ENCODE results near the gene VIPR2.
"Not testable (repeated sequence)": the region's sequence is repeated elsewhere in the genome, so short reads cannot be mapped to it uniquely, and the experiment has no call there.

Gene VIPR2, protein sequence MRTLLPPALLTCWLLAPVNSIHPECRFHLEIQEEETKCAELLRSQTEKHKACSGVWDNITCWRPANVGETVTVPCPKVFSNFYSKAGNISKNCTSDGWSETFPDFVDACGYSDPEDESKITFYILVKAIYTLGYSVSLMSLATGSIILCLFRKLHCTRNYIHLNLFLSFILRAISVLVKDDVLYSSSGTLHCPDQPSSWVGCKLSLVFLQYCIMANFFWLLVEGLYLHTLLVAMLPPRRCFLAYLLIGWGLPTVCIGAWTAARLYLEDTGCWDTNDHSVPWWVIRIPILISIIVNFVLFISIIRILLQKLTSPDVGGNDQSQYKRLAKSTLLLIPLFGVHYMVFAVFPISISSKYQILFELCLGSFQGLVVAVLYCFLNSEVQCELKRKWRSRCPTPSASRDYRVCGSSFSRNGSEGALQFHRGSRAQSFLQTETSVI

DNA sequence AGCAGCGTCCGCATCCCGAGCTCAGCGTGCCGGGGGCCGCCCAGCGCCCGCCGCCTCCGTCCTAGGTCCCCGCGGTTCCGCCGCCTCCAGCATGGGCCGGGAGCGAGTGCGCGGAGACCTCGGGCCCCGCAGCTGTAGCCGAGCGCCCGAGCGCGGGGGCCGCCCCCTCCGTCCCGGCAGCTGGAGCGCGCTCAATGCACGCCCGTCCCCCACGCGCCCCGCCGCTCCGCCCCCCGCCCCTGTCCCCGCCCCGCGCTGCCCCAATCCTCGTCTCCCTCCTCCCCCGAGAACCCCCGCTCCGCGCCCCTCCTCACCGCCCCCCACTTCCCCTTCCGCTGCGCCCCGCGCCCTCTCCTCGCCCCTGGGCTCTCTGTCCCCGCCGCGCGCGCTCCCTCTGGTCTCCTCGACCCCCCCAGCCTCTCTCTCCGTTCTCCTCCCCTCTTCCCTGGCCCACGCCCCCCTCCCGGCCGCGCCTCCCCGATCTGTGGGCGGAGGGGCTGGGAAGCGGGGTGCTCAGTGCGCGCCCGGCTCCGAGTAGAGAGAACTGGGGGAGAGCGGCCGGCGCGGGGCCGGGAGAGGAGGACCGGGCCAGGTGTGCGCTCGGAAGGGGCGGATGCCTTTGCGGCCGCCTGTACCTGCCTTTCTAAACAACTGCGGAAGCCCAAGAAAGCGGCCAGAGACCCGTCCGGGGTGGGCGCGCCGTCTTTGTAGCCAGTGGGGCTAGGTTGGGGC is at the start of gene VIPR2:
TSS of gene VIPR2 (minus strand) at position 110 of the 732 bp plus-strand sequence. CDS start at position 14, 96 bp downstream.
- no peak for DNase-seq (ENCODE audit: low read depth in 1 of 2, low spot score in 1 of 2)

DNA sequence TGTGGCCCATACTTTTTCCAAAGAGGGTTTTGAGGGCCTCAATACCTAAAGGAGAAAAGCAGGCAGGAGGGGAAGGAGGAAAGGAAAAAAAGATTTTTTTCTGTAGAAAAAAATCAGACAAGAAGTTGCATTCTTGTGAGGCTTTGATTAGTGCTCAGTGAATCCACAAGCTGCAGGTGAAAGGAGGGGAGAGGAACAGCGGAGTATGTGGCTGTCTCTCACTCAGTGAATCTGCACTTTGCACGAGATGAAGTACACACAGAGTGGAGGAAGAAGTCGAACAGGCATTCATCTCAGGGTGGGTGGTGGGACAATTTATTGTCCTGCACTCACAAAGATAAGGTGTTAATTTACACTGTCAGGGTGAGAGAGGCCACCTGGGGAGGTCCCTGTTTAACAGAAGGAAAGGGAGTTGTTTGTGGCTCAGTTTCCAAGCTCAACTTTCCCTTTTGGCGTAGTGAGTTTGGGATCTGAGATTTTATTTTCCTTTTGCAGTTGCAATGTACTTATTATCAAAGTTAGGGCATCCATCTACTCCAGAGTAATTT is 49.0 kb upstream of the VIPR2 start:
- no peak for DNase-seq (ENCODE audit: low read depth in 1 of 2, low spot score in 1 of 2)

DNA sequence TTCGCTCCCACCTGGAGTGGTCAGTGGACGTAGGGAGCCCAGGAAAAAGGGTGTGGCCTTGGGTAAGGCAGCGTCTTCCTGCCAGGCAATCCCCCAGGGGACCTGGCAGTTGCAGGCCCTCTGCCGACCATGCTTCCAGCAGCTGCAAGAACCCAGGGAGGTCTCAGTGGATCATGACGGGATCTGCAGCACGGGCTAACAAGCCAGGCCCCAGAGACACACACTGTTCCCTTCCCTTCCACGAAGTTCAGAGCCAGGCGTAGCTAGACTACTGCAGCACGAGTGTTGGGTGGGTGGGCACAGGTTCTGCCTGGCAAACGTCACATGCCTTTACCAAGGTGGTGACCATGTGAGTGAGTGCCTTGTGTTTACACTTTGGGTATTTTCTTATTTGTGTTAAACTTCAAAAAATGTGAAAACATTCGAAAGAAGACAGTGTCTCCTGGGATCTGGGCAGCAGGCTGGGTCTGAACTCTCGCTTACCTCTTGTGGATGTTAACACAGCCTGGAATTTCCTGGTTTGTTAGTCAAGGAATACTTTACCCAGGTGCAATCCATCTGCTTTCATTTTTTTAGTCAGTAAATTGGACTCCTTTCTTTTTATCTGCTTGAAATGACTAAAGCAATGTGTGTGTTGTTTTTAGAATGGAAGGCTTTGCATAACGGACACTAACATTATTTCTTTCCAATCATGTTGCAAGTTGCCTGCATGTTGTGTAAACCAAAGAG is 48.2 kb upstream of the VIPR2 start:
- DNase-seq (ENCODE audit: low read depth in 1 of 2, low spot score in 1 of 2), result no peak

DNA sequence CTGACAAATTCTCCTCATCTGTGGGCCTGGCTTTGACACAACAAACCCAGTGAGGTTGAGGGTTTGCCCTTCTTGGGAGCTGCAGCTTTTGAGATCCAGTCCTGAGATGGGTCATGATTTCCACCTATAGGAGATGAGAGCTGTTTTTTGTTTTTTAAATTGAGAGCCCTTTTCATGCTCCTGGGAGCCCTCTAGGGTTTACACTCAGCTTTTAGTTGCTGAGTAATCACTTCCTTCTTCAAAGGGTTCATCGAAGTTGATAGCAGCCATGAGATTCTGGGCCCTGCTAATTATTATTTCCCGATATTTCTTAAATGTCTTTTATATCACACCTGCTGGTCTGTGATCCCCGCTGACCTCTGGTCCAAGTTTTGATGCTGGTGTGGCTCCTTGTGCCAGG is 47.3 kb upstream of the VIPR2 start:
- no peak for DNase-seq (ENCODE audit: low read depth in 1 of 2, low spot score in 1 of 2)

DNA sequence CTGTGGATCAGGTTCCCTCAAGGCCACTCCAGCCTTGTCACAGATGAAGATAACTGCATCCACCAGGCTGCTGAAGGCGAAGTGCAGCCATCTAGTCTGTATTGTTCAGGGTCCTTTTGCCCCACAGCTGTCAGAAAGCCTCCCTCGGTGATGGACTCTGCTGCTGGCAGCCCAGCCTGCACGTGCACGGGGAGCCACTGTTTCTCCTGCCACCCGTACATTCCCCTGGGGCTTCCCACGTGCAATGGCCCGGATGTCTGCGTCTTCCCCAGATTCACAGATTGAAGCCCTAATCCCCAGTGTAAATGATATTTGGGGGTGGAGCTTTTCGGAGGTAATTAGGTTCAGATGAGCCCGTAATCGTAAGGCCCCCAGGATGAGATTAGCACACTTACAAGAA is 46.6 kb upstream of the VIPR2 start:
- DNase-seq (ENCODE audit: low read depth in 1 of 2, low spot score in 1 of 2), result no peak

DNA sequence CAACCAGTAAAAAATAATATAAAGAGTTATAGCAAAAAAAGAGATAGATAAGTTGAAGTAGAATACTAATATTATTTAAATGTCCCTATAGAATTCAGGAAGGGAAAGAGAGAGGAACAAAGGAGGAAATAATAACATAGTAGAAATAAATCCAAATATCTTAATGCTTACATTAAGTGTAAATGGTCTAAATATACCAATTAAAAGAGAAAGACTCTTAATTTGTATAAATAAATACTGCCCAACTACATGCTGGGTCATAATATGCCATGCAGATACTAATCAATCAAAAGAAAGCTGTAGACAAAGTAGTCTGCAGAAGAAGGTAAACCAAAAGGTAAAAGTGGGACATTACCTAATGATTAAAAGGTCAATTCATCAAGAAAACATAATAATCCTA is 43.3 kb upstream of the VIPR2 start:
- DNase-seq (ENCODE audit: low read depth in 1 of 2, low spot score in 1 of 2), result no peak

DNA sequence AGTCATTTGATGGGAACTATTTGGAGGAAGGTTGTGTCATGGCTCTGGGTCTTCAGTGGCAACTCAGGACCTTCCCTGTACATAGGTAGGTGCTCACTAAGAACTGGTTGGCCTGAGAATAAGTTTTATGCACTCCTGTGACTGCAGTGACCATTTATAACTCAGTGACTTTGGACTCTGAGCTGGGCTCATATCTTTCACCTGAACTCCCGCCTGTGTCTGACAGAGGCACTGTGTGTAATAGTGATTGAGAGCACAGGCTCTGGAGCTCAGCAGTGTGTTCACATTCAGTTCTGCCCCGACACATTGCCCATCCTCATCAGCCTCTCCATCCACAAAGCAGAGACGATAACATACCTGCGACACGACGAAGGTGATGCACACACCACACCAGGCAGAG is 34.6 kb upstream of the VIPR2 start:
- no peak for DNase-seq (ENCODE audit: low read depth in 1 of 2, low spot score in 1 of 2)

DNA sequence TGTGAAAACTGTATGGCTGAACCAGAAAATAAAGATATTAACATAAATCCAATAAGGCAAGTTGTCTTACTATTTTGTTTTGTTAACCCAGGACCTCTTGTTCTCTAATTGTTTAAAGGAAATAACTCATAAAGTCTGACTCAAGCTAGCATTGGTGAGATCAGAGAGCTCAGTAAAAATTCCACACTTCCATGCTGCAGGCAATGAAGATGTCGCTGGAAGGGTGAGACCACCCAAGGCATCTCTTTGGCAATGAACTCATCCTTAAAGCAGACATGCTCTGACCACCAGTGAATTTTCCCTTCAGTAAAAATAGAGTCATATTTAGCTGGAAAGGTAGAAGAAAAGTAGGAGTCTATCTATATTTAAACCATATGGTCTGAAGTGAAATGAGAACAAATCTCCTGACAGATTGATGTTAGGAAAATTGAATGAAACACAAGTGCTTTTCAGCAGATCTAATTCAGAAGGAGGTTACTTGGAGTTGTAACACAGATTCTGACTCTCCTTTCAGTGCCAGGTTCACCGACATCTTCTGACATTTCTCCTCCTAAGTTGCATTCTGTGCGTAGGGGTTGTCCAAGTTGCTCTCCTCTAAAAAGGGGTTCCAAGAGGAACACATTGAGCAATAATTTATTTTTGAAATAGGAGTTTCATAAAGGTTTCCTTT is 32.8 kb upstream of the VIPR2 start:
- DNase-seq (ENCODE audit: low read depth in 1 of 2, low spot score in 1 of 2), result no peak

DNA sequence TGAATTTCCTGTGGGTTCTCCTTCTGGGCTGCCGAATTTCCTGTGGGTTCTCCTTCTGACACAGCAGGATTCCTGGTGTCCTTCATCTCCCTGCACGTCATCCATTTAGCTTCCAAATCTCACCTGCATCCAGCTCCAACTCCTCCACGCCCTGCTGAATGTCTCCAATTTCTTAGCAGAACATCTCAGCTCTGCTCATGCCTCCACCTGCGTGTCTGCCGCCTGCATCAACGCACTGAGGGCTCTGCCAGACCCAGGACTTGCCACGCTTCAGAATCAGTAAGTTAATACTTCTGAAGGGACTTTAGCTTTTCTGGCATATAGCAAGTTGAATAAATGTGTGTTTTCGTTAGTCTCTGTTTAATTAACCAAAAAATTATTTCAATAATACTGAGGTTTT is 31.1 kb upstream of the VIPR2 start:
- DNase-seq (ENCODE audit: low read depth in 1 of 2, low spot score in 1 of 2), result no peak

DNA sequence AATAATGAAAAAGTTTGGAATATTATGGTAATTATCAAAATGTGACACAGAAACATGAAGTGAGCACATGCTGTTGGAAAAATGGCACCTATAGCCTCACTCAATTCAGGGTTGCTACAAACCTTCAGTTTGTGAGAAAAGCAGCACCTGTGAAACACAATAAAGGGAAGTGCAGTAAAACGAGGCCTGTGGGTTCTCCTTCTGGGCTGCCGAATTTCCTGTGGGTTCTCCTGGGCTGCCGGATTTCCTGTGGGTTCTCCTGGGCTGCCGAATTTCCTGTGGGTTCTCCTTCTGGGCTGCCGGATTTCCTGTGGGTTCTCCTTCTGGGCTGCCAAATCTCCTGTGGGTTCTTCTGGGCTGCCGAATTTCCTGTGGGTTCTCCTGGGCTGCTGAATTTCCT is 30.4 kb upstream of the VIPR2 start:
- DNase-seq (ENCODE audit: low read depth in 1 of 2, low spot score in 1 of 2), result not testable (repeated sequence)

DNA sequence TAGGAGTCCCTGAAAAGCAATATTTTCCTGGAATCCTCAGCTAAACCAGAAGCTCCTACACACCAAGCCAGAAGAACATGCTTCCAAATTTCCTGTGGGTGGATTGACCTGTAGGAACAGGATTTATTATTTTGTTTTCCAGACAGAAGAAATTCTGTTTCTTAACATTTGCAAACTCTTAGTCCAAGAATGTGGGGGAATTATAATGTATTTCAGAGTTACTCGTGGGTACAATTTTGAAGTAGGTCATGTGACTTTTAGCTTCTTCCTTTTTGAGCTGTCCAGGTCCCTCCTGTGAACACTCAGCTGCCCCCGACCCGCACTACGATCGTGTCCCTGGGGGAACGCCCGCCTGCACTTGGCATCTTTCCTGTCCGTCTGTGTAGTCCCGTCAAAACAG is 27.7 kb upstream of the VIPR2 start:
- DNase-seq (ENCODE audit: low read depth in 1 of 2, low spot score in 1 of 2), result no peak

DNA sequence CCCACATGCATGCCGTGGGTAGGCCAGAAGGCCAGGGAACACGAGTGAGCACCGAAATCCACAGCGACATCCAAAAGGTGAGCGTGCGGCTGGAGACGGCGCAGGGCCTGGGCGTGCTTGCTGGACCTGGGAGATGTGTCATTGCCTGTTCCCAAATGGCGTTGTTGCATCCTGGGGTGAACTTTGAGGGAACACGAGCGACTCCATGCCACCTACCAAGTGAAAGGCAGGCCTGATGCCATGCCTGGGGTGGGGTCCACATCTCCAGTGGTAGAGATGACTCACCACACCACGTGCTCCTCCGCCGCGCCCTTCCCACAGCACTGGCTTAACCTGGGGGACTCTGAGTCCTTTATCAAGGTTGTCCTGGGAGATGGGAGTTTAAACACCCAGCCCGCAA is 24.7 kb upstream of the VIPR2 start:
- DNase-seq (ENCODE audit: low read depth in 1 of 2, low spot score in 1 of 2), result no peak

DNA sequence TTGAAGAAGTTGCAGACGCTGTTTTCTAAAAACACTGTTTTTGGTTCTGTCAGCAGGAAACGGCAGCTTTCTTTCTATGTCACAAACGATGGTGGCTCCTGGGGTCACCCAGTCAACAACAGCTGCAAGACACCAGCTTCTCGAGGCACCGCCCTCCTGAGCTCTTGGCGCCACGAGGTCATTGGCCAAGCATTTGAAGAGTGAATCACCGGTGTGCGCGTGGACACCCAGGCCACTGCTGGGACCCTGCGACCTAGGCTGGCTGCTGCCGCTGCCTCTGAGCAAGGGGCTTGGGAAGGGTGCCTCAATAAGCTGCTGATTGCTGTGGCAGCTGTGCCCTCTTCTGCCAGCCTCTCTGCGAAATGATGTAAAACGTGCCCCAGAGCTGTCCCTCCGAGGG is 22.5 kb upstream of the VIPR2 start:
- DNase-seq (ENCODE audit: low read depth in 1 of 2, low spot score in 1 of 2), result no peak

DNA sequence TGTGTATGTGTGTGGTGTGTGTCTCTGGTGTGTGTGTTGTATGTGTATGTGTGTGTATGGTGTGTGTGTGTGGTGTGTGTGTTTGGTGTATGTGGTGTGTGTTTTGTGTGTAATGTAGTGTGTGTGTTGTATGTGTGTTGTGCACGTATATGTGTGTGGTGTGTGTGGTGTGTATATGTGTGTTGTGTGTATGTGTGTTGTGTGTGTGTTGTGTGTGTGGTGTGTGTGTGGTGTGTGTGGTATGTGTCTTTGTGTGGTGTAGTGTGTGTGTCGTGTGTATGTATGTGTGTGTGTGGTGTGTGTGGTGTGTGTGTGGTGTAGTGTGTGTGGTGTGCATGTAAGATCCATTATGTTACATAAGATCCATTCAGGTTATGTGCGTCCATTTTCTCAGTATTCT is 21.9 kb upstream of the VIPR2 start:
- no peak for DNase-seq (ENCODE audit: low read depth in 1 of 2, low spot score in 1 of 2)

DNA sequence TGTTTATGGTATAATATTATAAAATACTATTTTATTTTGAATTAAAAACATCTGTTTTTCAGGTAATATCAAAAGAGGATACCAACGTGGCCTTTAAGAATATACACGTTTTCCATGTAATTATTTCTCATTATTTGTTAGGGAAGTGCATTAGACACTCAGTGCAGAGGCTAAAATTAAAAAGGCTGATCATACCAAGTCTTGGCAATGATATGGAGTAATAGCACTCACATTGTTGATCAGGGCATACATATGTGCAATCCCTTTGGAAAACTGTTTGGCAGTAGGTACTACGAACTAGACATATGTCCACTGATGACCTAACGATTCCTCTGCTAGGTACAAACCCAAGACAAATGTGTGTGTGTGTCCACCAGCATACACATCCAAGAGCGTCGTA is 20.7 kb upstream of the VIPR2 start:
- no peak for DNase-seq (ENCODE audit: low read depth in 1 of 2, low spot score in 1 of 2)

DNA sequence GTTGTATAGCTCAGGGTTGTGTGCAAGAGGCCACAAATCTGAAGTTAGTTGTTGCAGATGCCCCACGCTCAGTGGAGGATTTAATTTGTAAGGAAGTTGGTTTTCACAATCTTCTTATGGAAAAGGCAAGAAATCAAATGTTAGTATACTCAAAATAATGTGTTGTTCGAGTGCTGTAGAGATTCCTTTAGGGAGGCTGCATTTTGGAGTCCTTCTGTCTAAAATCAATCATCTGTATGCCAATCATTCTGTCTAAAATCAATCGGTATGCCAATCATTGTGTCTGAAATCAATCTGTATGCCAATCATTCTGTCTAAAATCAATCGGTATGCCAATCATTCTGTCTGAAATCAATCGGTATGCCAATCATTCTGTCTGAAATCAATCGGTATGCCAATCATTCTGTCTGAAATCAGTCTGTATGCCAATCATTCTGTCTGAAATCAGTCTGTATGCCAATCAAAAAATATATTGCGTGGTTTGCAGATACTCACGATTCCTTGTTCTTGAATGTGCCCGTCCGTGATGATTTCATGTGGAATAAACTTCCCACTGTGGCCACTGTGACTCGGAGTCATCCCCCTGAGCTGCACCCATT is 19.1 kb upstream of the VIPR2 start:
- DNase-seq (ENCODE audit: low read depth in 1 of 2, low spot score in 1 of 2), result not testable (repeated sequence)

DNA sequence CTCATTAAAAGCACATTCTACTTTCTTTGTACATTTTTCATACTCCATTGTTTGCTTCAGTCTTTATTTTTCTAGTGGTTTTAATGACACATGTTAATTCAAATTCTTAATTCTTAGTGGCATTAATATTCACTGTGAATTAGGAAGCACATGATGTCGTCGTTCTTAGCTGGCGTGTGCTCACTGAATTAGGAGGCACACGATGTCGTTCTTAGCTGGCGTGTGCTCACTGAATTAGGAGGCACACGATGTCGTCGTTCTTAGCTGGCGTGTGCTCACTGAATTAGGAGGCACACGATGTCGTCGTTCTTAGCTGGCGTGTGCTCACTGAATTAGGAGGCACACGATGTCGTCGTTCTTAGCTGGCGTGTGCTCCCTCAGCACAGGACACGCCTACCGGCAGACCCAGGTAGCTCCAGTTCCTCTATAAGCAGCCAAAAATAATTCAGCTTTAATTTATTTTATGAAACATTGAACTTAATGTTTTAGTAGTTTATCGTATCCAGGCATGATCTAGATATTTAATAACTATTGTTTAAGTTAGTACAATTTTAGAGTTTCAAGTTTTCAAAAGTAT is 17.5 kb upstream of the VIPR2 start:
- DNase-seq (ENCODE audit: low read depth in 1 of 2, low spot score in 1 of 2), result not testable (repeated sequence)

DNA sequence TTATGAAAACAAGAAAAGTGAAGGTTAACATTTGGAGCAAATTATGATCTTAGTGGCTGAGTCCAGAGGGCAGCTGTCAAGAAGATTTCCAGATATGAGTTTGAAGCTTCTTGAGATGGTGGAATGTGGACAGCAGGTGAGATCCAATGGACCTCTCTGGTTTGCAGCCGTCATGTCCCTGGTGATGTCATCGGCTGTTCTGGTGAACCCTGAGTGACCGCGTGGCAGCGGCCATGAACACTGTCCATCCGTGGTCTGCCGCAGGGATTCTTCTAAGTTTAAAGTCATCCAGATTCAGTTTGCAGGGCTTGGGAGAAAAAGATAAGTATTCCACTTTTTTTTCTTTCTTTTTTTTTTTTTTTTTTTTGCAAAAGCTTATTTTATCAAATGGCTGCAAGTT is 15.8 kb upstream of the VIPR2 start:
- no peak for DNase-seq (ENCODE audit: low read depth in 1 of 2, low spot score in 1 of 2)

DNA sequence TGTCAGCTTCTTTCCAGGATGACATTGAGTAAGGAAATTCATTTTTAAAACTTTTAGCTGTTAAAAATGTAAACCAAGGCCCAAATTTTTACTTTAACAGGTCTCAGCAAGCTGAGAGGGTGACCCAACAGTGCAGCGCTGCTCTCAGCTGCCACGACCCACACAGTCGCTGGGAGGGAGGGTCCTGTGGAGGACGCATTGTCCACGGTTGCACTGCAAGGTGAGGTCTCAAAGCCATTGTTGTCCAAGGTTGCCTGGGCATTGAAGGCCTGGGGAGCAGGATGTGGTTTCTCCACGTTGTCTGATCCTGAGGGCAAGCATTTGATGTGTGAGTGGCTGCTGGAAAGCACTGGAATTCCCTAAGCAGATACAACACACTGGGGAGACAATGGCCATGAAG is 15.1 kb upstream of the VIPR2 start:
- DNase-seq (ENCODE audit: low read depth in 1 of 2, low spot score in 1 of 2), result no peak

DNA sequence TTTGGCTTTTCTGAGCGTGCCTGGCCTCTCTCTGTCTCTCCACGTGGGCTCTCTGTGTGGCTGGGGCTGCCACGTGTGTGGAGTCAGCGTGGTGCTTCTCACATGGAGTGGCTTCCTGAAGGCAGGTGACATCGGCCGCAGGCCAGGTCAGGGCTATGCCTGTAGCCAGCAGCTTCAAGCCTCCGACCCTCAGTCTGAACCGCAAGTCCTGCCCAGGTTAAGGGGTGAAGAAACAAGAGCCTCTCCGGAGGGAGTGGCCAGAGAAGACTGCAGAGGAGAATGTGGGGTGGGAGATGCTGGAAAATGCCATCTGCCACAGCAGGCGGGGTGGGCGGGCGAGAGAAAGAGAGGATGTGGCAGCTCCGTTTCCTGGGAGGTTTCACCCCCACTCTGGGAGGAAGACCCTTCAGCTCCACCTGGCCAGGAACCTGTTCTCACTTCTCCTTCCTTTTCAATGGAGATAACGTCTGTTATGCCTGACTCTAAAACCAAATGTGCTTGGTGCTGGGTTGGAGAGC is 14.3 kb upstream of the VIPR2 start:
- no peak for DNase-seq (ENCODE audit: low read depth in 1 of 2, low spot score in 1 of 2)

Measured in stimulated activated CD4-positive, alpha-beta T cell treated with anti-CD3 and anti-CD28 coated beads, Interleukin-15, amount 100 ng/mL, for 1 hour (primary cell).